Activated naive CD4-positive, alpha-beta T cell treated with anti-CD3 and anti-CD28 coated beads for 36 hours (primary cell): Measurements from ENCODE around the gene SMARCD1. TPM values are rescaled to one million over a fixed set of nuclear protein-coding genes. Genes with fewer than 3 reads are reported as not detected.
"Not testable (repeated sequence)": the region's sequence is repeated elsewhere in the genome, so short reads cannot be mapped to it uniquely, and the experiment has no call there.

Experiments used
- CTCF ChIA-PET: fragments of 350-600 bp; sonication (Branson Sonifier 250); formaldehyde crosslinking; loops from one replicate; lab custom pipeline; 2021; ENCODE audit warnings: antibody characterized with exemption; lab: Charles Lee
- DNase-seq: peaks from one replicate; pipeline ENCODE4 v3.0.0-alpha.2; 2020
- H3K27ac Mint-ChIP-seq: one replicate; pipeline ENCODE4 v1.8.0; 2021; ENCODE audit warnings: mild to moderate bottlenecking, mixed read lengths
- H3K27me3 Mint-ChIP-seq: one replicate; pipeline ENCODE4 v1.8.0; 2021; ENCODE audit warnings: low read depth, mixed read lengths
- H3K36me3 Mint-ChIP-seq: one replicate; pipeline ENCODE4 v1.8.0; 2021; ENCODE audit warnings: low read depth, mixed read lengths
- H3K4me1 Mint-ChIP-seq: one replicate; pipeline ENCODE4 v1.8.0; 2021; ENCODE audit warnings: low read depth, mixed read lengths
- H3K4me3 Mint-ChIP-seq: one replicate; pipeline ENCODE4 v1.8.0; 2021; ENCODE audit warnings: mild to moderate bottlenecking, moderate library complexity, mixed read lengths
- H3K9me3 Mint-ChIP-seq: one replicate; pipeline ENCODE4 v1.8.0; 2021; ENCODE audit warnings: mixed read lengths
- intact Hi-C: fragments of 100-400 bp; cut with micrococcal nuclease; formaldehyde crosslinking; loops from one replicate; pipeline ENCODE4 v1.15.1; 2023
- total RNA-seq, 2 experiments: library from RNA; stranded (reverse); gene quantifications; one replicate each; pipeline ENCODE4 v1.2.3, GENCODE V29; 2021

Gene SMARCD1
- total RNA-seq, 2 experiments from 2014 or later: 57.7 to 60.2 TPM

- no peak overlapping the region for H3K27ac Mint-ChIP-seq
- no peaks in the 10 kb centered on the region for H3K9me3 Mint-ChIP-seq
- intact Hi-C loops: no loop called here
- no peaks in the 10 kb centered on the region for H3K27me3 Mint-ChIP-seq
- H3K36me3 Mint-ChIP-seq: no peaks in the 10 kb centered on the region
- peaks cover 28% of the 10 kb centered on the region for H3K4me1 Mint-ChIP-seq
- DNase-seq: peak; percentile 24
- CTCF ChIA-PET: interaction anchor here (0.9 to 6.3 kb wide), 4 partner anchors 12 to 85 kb away, joined by 3 to 50 read pairs (median 24); partner anchors contain the start of genes CERS5 and COX14
- H3K4me3 Mint-ChIP-seq: no peak overlapping the region
These were observed 2.5 kb upstream of the SMARCD1 start for GRCh38 chr12:50082644-50083043.

- no peaks in the 10 kb centered on the region for H3K27me3 Mint-ChIP-seq
These were observed 1.8 kb upstream of the SMARCD1 start for GRCh38 chr12:50083301-50083700.

GRCh38 chr12:50084409-50084774 is 750 bp upstream of the SMARCD1 start:
- intact Hi-C loops, H3K27me3 Mint-ChIP-seq, H3K9me3 Mint-ChIP-seq, H3K36me3 Mint-ChIP-seq, DNase-seq: not testable (repeated sequence)
- Mint-ChIP-seq H3K4me3 (peak overlapping the region; percentile 89), H3K27ac (peak overlapping the region; percentile 93), H3K4me1 (peaks cover 42% of the 10 kb centered on the region)
- CTCF ChIA-PET: interaction anchor here (0.8 to 6.3 kb wide), 15 partner anchors 8 to 226 kb away, joined by 3 to 50 read pairs (median 5); partner anchors contain the start of genes CERS5, COX14 and RACGAP1

More at GRCh38 chr12:50083301-50083700, 1.8 kb upstream of the SMARCD1 start:
- H3K9me3 Mint-ChIP-seq: no peaks in the 10 kb centered on the region
- peaks cover under 1% of the 10 kb centered on the region for H3K36me3 Mint-ChIP-seq
- intact Hi-C loops: no loop called here
- peaks cover 34% of the 10 kb centered on the region for H3K4me1 Mint-ChIP-seq
- peak overlapping the region; percentile 61 for H3K4me3 Mint-ChIP-seq
- DNase-seq: no peak
- peak overlapping the region; percentile 69 for H3K27ac Mint-ChIP-seq
- CTCF ChIA-PET: interaction anchor here (0.9 to 6.3 kb wide), 4 partner anchors 13 to 84 kb away, joined by 3 to 50 read pairs (median 26); partner anchors contain the start of genes CERS5 and COX14

GRCh38 chr12:50085615-50086072 is 502 bp downstream of the SMARCD1 start:
- Mint-ChIP-seq H3K9me3 (no peaks in the 10 kb centered on the region), H3K4me3 (peak overlapping the region; percentile 89), H3K36me3 (peaks cover 13% of the 10 kb centered on the region), H3K4me1 (peaks cover 42% of the 10 kb centered on the region), H3K27me3 (no peaks in the 10 kb centered on the region), H3K27ac (peak overlapping the region; percentile 81)
- intact Hi-C loops: loop anchor here (1.0 to 5.0 kb wide), 3 partner anchors 26 to 82 kb away; partner anchors contain the start of gene CERS5
- no peak for DNase-seq
- CTCF ChIA-PET: interaction anchor here (0.8 to 6.3 kb wide), 9 partner anchors 9 to 140 kb away, joined by 3 to 50 read pairs (median 8); partner anchors contain the start of gene COX14

- CTCF ChIA-PET: interaction anchor here (0.8 to 4.1 kb wide), 5 partner anchors 10 to 45 kb away, joined by 3 to 50 read pairs (median 8); partner anchors contain the start of gene COX14
- peak overlapping the region; percentile 81 for H3K27ac Mint-ChIP-seq
- DNase-seq: no peak
- intact Hi-C loops: loop anchor here (5.0 kb wide), 1 partner anchor 46 kb away; no protein-coding TSS in a partner anchor
- H3K9me3 Mint-ChIP-seq: no peaks in the 10 kb centered on the region
- H3K4me1 Mint-ChIP-seq: peaks cover 42% of the 10 kb centered on the region
- peaks cover 15% of the 10 kb centered on the region for H3K36me3 Mint-ChIP-seq
- no peaks in the 10 kb centered on the region for H3K27me3 Mint-ChIP-seq
- peak overlapping the region; percentile 89 for H3K4me3 Mint-ChIP-seq
These were observed 1.0 kb downstream of the SMARCD1 start for GRCh38 chr12:50086148-50086547.

GRCh38 chr12:50087151-50087550 is 2.0 kb downstream of the SMARCD1 start:
- peaks cover 22% of the 10 kb centered on the region for H3K36me3 Mint-ChIP-seq

GRCh38 chr12:50087995-50088394 is 2.9 kb downstream of the SMARCD1 start:
- DNase-seq: no peak
- no peaks in the 10 kb centered on the region for H3K27me3 Mint-ChIP-seq
- intact Hi-C loops: loop anchor here (1.0 to 5.0 kb wide), 2 partner anchors 44 to 87 kb away; no protein-coding TSS in a partner anchor
- H3K4me3 Mint-ChIP-seq: peak overlapping the region; percentile 37
- CTCF ChIA-PET: interaction anchor here (0.7 to 5.6 kb wide), 19 partner anchors 8 to 272 kb away, joined by 3 to 60 read pairs (median 4); partner anchors contain the start of genes CERS5, COX14 and GPD1
- peak overlapping the region; percentile 81 for H3K27ac Mint-ChIP-seq
- peaks cover 40% of the 10 kb centered on the region for H3K4me1 Mint-ChIP-seq
- peaks cover 22% of the 10 kb centered on the region for H3K36me3 Mint-ChIP-seq
- H3K9me3 Mint-ChIP-seq: no peaks in the 10 kb centered on the region

More at GRCh38 chr12:50087151-50087550, 2.0 kb downstream of the SMARCD1 start:
- CTCF ChIA-PET: interaction anchor here (0.6 to 5.6 kb wide), 13 partner anchors 17 to 272 kb away, joined by 3 to 60 read pairs (median 4); partner anchors contain the start of genes CERS5 and COX14
- Mint-ChIP-seq H3K4me1 (peaks cover 40% of the 10 kb centered on the region), H3K27ac (peak overlapping the region; percentile 81), H3K4me3 (no peak overlapping the region), H3K27me3 (no peaks in the 10 kb centered on the region), H3K9me3 (no peaks in the 10 kb centered on the region)
- no peak for DNase-seq
- intact Hi-C loops: loop anchor here (5.0 kb wide), 1 partner anchor 45 kb away; no protein-coding TSS in a partner anchor

GRCh38 chr12:50088577-50089335 is 3.6 kb downstream of the SMARCD1 start:
- intact Hi-C loops: loop anchor here (1.0 to 5.0 kb wide), 2 partner anchors 44 to 87 kb away; no protein-coding TSS in a partner anchor
- CTCF ChIA-PET: interaction anchor here (0.7 to 5.6 kb wide), 21 partner anchors 8 to 271 kb away, joined by 3 to 60 read pairs (median 4); partner anchors contain the start of genes CERS5, COX14 and GPD1
- Mint-ChIP-seq H3K27ac (peak overlapping the region; percentile 81), H3K4me1 (peaks cover 37% of the 10 kb centered on the region), H3K27me3 (no peaks in the 10 kb centered on the region), H3K4me3 (no peak overlapping the region), H3K36me3 (peaks cover 22% of the 10 kb centered on the region), H3K9me3 (no peaks in the 10 kb centered on the region)
- DNase-seq: peak; percentile 79

- peaks cover 28% of the 10 kb centered on the region for H3K36me3 Mint-ChIP-seq
These were observed 4.6 kb downstream of the SMARCD1 start for GRCh38 chr12:50089730-50090129.

GRCh38 chr12:50090391-50090790 is 5.2 kb downstream of the SMARCD1 start:
- no peak overlapping the region for H3K27ac Mint-ChIP-seq
- no peaks in the 10 kb centered on the region for H3K27me3 Mint-ChIP-seq
- H3K4me1 Mint-ChIP-seq: peaks cover 34% of the 10 kb centered on the region
- no peak overlapping the region for H3K4me3 Mint-ChIP-seq
- CTCF ChIA-PET: interaction anchor here (0.6 to 5.6 kb wide), 12 partner anchors 10 to 343 kb away, joined by 3 to 60 read pairs (median 4); partner anchors contain the start of genes CERS5 and COX14
- no peak for DNase-seq
- peaks cover 33% of the 10 kb centered on the region for H3K36me3 Mint-ChIP-seq
- intact Hi-C loops: no loop called here
- no peaks in the 10 kb centered on the region for H3K9me3 Mint-ChIP-seq

More at GRCh38 chr12:50089730-50090129, 4.6 kb downstream of the SMARCD1 start:
- intact Hi-C loops: loop anchor here (5.0 kb wide), 1 partner anchor 43 kb away; no protein-coding TSS in a partner anchor
- CTCF ChIA-PET: interaction anchor here (0.6 to 5.6 kb wide), 19 partner anchors 11 to 342 kb away, joined by 3 to 60 read pairs (median 3); partner anchors contain the start of genes CERS5, COX14 and GPD1
- Mint-ChIP-seq H3K27me3 (no peaks in the 10 kb centered on the region), H3K9me3 (no peaks in the 10 kb centered on the region), H3K27ac (no peak overlapping the region), H3K4me1 (peaks cover 34% of the 10 kb centered on the region), H3K4me3 (no peak overlapping the region)
- no peak for DNase-seq

- Mint-ChIP-seq H3K27ac (no peak overlapping the region), H3K9me3 (no peaks in the 10 kb centered on the region), H3K4me1 (no peaks in the 10 kb centered on the region), H3K36me3 (peaks cover 35% of the 10 kb centered on the region), H3K4me3 (no peak overlapping the region), H3K27me3 (no peaks in the 10 kb centered on the region)
- intact Hi-C loops: no loop called here
- CTCF ChIA-PET: interaction anchor here (1.0 to 3.5 kb wide), 2 partner anchors 13 to 83 kb away, joined by 3 to 16 read pairs; partner anchors contain the start of gene COX14
- DNase-seq: no peak
These were observed 12.8 kb downstream of the SMARCD1 start for GRCh38 chr12:50097952-50098351.
